ENCODE data around the gene WDR64.

DNA sequence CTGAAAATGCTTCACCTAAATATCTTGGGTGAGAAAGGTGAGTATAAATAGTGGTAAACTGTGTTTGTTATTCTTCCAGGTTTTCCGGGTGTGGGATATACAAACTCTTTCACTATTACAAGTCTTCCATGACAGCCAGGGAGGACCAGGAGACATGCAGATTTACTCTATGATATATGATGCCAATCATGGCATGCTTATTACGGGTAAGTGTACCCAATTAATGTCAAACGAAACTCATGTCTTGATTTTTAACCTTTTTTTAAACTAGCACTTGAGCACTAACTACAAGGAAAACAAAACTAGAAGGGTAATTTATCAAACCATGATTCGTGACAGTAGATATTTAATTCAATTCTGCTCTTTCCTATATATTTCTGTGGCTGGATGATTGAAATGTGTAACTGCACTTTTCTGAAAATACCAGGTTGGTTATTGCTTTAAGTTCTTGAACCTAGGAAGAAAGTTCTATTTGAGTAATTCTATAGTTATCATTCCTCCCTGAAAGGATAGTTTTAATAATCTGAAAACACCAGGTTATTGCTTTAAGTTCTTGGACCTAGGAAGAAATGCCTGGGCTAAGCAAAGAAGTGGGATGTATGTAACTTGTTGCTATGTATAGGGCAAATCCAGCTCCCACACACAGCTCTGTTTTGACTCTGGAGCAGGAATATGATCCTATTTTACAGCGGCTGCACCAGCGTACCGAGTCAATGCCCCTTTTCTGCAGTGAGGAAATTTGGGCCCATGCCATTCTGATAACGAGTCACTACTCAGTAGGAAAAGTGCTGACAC lies 86.4 kb downstream of the WDR64 start:
- TF ChIP-seq, protein P1, sequence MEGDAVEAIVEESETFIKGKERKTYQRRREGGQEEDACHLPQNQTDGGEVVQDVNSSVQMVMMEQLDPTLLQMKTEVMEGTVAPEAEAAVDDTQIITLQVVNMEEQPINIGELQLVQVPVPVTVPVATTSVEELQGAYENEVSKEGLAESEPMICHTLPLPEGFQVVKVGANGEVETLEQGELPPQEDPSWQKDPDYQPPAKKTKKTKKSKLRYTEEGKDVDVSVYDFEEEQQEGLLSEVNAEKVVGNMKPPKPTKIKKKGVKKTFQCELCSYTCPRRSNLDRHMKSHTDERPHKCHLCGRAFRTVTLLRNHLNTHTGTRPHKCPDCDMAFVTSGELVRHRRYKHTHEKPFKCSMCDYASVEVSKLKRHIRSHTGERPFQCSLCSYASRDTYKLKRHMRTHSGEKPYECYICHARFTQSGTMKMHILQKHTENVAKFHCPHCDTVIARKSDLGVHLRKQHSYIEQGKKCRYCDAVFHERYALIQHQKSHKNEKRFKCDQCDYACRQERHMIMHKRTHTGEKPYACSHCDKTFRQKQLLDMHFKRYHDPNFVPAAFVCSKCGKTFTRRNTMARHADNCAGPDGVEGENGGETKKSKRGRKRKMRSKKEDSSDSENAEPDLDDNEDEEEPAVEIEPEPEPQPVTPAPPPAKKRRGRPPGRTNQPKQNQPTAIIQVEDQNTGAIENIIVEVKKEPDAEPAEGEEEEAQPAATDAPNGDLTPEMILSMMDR (IDR thresholded peaks at IDR 0.05): no peak
- no peak for TF ChIP-seq POLR2A (IDR thresholded peaks at IDR 0.05)
- TF ChIP-seq POLR2AphosphoS5 (IDR thresholded peaks at IDR 0.05): no peak

Measured in sigmoid colon (tissue), 4 donors.